Liver (tissue), 9 donors: ENCODE data around the gene CTNNA2. TPM values are rescaled to one million over a fixed set of nuclear protein-coding genes. Genes with fewer than 3 reads are reported as not detected.

Experiments used
- DNase-seq: peaks from one replicate; pipeline ENCODE4 v3.0.0-alpha.2; 2017; ENCODE audit warnings: low spot score
- H3K27ac ChIP-seq, 2 donors: one replicate each; pipeline ENCODE4 v1.7.0; 2013; ENCODE audit warnings: inconsistent platforms in 2 of 2, low read length in 2 of 2, control low read depth in 1 of 2, low read depth in 1 of 2, mild to moderate bottlenecking in 1 of 2
- H3K27me3 ChIP-seq, 4 donors: one replicate each; pipeline versions ENCODE4 v1.6.1 to v1.7.0; 2013; ENCODE audit warnings: low read length in 3 of 4, inconsistent platforms in 1 of 4, mild to moderate bottlenecking in 1 of 4, moderate library complexity in 1 of 4; ENCODE audit not compliant: control insufficient read depth in 4 of 4, insufficient read depth in 4 of 4
- H3K36me3 ChIP-seq, 4 donors: one replicate each; pipeline versions ENCODE4 v1.6.1 to v1.7.0; 2013; ENCODE audit warnings: low read length in 3 of 4, mild to moderate bottlenecking in 3 of 4, low read depth in 1 of 4, moderate library complexity in 1 of 4; ENCODE audit not compliant: control insufficient read depth in 4 of 4, insufficient read depth in 3 of 4
- H3K4me1 ChIP-seq, 4 donors: one replicate each; pipeline versions ENCODE4 v1.6.1 to v1.7.0; 2013; ENCODE audit warnings: low read length in 3 of 4, mild to moderate bottlenecking in 3 of 4, moderate library complexity in 1 of 4; ENCODE audit not compliant: control insufficient read depth in 4 of 4, insufficient read depth in 4 of 4
- H3K4me3 ChIP-seq, 3 donors: one replicate each; pipeline versions ENCODE4 v1.6.1 to v1.7.0; 2013; ENCODE audit warnings: low read length in 3 of 3, control low read depth in 1 of 3, low read depth in 1 of 3, mild to moderate bottlenecking in 1 of 3
- H3K9ac ChIP-seq, 2 donors: one replicate each; pipeline ENCODE4 v1.7.0; 2013; ENCODE audit warnings: low read length in 2 of 2, mild to moderate bottlenecking in 2 of 2, moderate library complexity in 2 of 2, control low read depth in 1 of 2, low read depth in 1 of 2
- H3K9me3 ChIP-seq, 4 donors: one replicate each; pipeline versions ENCODE4 v1.6.1 to v1.7.0; 2013; ENCODE audit warnings: low read length in 3 of 4; ENCODE audit not compliant: control insufficient read depth in 4 of 4
- ATF3 ChIP-seq: IDR thresholded peaks from 2 replicates; pipeline ENCODE4 v1.6.1; 2016; ENCODE audit warnings: antibody characterized with exemption
- EGR1 ChIP-seq, 2 donors: IDR thresholded peaks; 2 replicates each; pipeline ENCODE4 v1.6.1; 2016 to 2018; ENCODE audit warnings: antibody characterized with exemption in 2 of 2, low read depth in 2 of 2
- FOXA1 ChIP-seq: IDR thresholded peaks from 2 replicates; pipeline ENCODE4 v1.6.1; 2016; ENCODE audit warnings: antibody characterized with exemption
- FOXA2 ChIP-seq: IDR thresholded peaks from 2 replicates; pipeline ENCODE4 v1.6.1; 2016; ENCODE audit warnings: antibody characterized with exemption
- GABPA ChIP-seq, 2 donors: IDR thresholded peaks in 1 of 2; conservative IDR thresholded peaks in 1 of 2; 2 replicates each; pipeline ENCODE4 v1.6.1; 2016; ENCODE audit warnings: antibody characterized with exemption in 2 of 2, mild to moderate bottlenecking in 1 of 2, moderate library complexity in 1 of 2
- HNF4A ChIP-seq, 2 donors: conservative IDR thresholded peaks; 2 replicates each; pipeline ENCODE4 v1.6.1; 2016; ENCODE audit warnings: antibody characterized with exemption in 2 of 2, mild to moderate bottlenecking in 2 of 2
- HNF4G ChIP-seq: IDR thresholded peaks from 2 replicates; pipeline ENCODE4 v1.6.1; 2016; ENCODE audit warnings: antibody characterized with exemption
- JUND ChIP-seq, 2 donors: IDR thresholded peaks; 2 replicates each; pipeline ENCODE4 v1.6.1; 2016; ENCODE audit warnings: antibody characterized with exemption in 2 of 2
- NR2F2 ChIP-seq: IDR thresholded peaks from 2 replicates; pipeline ENCODE4 v1.6.1; 2016; ENCODE audit warnings: antibody characterized with exemption
- RAD21 ChIP-seq, 2 donors: IDR thresholded peaks; 2 replicates each; pipeline ENCODE4 v1.6.1; 2016; ENCODE audit warnings: antibody characterized with exemption in 2 of 2, mild to moderate bottlenecking in 2 of 2
- RXRA ChIP-seq, 2 donors: IDR thresholded peaks; 2 replicates each; pipeline ENCODE4 v1.6.1; 2017 to 2018; ENCODE audit warnings: antibody characterized with exemption in 2 of 2, mild to moderate bottlenecking in 1 of 2
- SP1 ChIP-seq: IDR thresholded peaks from 2 replicates; pipeline ENCODE4 v1.6.1; 2018; ENCODE audit warnings: antibody characterized with exemption, mild to moderate bottlenecking
- TAF1 ChIP-seq: conservative IDR thresholded peaks from 2 replicates; pipeline ENCODE4 v1.6.1; 2016; ENCODE audit warnings: antibody characterized with exemption, mild to moderate bottlenecking
- YY1 ChIP-seq: IDR thresholded peaks from 2 replicates; pipeline ENCODE4 v1.6.1; 2016; ENCODE audit warnings: antibody characterized with exemption, mild to moderate bottlenecking
- WGBS: extraction: QIAGEN DNeasy Blood & Tissue Kit; methylation state at CpG from one replicate; pipeline ENCODE4 v1.1.7; 2013; 5-methylcytosine and 5-hydroxymethylcytosine counted together
- polyA plus RNA-seq, 2 donors: library from polyadenylated mRNA; stranded (reverse) in 1 of 2; unstranded in 1 of 2; fragments of 200-250 nt in 1 of 2; fragments of >200 nt in 1 of 2; fragmentation: Nextera tagmentation in 1 of 2; extraction: Ambion mirVana in 1 of 2; gene quantifications; one replicate each; pipeline versions ENCODE4 v1.2.1 to v1.2.3, GENCODE V29; 2013 to 2015
- total RNA-seq, 2 donors: library from RNA; depleted of rRNA; stranded (reverse); fragments of >200 nt; gene quantifications; one replicate each; pipeline ENCODE4 v1.2.3, GENCODE V29; 2014
- TF ChIP-seq, protein P1 (sequence below): IDR thresholded peaks from 2 replicates; pipeline ENCODE4 v1.6.1; 2016; ENCODE audit warnings: antibody characterized with exemption
- TF ChIP-seq, protein P2 (sequence below): IDR thresholded peaks from 2 replicates; pipeline ENCODE4 v1.6.1; 2016; ENCODE audit warnings: antibody characterized with exemption
- TF ChIP-seq, protein P3 (sequence below): fragments of 150-350 bp; IDR thresholded peaks from 2 replicates; pipeline ENCODE4 v1.5.1; 2017; ENCODE audit warnings: improper control_type of control experiment, low read depth, low read length; ENCODE audit not compliant: missing input control
- TF ChIP-seq, protein P4 (sequence below): IDR thresholded peaks from 2 replicates; pipeline ENCODE4 v1.6.1; 2016; ENCODE audit warnings: antibody characterized with exemption, mild to moderate bottlenecking
- donor health status: healthy.
- donor health status: healthy.
- donor health status: healthy.
- donor health status: healthy.
- donor health status: healthy.

Gene CTNNA2
- total and polyA plus RNA-seq, 4 donors: 0.05 TPM; not detected in 3

GRCh38 chr2:80001701-80002101 is 488.9 kb downstream of the CTNNA2 start:
- 74% methylated on average over 5 of the region's 5 CpGs for WGBS
- no peaks in the 10 kb centered on the region for H3K4me1 ChIP-seq
- no peak overlapping the region for H3K4me3 ChIP-seq
- H3K9me3 ChIP-seq: no peaks in the 10 kb centered on the region
- H3K36me3 ChIP-seq: no peaks in the 10 kb centered on the region
- DNase-seq: no peak
- no peak for TF ChIP-seq GABPA (IDR thresholded peaks at IDR 0.05 in 1 of 2, conservative IDR thresholded peaks at IDR 0.05 in 1 of 2)
- TF ChIP-seq, protein P1, sequence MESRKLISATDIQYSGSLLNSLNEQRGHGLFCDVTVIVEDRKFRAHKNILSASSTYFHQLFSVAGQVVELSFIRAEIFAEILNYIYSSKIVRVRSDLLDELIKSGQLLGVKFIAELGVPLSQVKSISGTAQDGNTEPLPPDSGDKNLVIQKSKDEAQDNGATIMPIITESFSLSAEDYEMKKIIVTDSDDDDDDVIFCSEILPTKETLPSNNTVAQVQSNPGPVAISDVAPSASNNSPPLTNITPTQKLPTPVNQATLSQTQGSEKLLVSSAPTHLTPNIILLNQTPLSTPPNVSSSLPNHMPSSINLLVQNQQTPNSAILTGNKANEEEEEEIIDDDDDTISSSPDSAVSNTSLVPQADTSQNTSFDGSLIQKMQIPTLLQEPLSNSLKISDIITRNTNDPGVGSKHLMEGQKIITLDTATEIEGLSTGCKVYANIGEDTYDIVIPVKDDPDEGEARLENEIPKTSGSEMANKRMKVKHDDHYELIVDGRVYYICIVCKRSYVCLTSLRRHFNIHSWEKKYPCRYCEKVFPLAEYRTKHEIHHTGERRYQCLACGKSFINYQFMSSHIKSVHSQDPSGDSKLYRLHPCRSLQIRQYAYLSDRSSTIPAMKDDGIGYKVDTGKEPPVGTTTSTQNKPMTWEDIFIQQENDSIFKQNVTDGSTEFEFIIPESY: no peak
- TF ChIP-seq, protein P2, sequence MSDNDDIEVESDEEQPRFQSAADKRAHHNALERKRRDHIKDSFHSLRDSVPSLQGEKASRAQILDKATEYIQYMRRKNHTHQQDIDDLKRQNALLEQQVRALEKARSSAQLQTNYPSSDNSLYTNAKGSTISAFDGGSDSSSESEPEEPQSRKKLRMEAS: no peak
- TF ChIP-seq HNF4A (conservative IDR thresholded peaks at IDR 0.05): no peak
- no peak for TF ChIP-seq NR2F2
- TF ChIP-seq TAF1: no peak
- no peak for TF ChIP-seq RXRA (IDR thresholded peaks at IDR 0.05)
- TF ChIP-seq FOXA2: no peak
- TF ChIP-seq SP1: no peak
- no peak for TF ChIP-seq RAD21 (IDR thresholded peaks at IDR 0.05)
- TF ChIP-seq, protein P3, sequence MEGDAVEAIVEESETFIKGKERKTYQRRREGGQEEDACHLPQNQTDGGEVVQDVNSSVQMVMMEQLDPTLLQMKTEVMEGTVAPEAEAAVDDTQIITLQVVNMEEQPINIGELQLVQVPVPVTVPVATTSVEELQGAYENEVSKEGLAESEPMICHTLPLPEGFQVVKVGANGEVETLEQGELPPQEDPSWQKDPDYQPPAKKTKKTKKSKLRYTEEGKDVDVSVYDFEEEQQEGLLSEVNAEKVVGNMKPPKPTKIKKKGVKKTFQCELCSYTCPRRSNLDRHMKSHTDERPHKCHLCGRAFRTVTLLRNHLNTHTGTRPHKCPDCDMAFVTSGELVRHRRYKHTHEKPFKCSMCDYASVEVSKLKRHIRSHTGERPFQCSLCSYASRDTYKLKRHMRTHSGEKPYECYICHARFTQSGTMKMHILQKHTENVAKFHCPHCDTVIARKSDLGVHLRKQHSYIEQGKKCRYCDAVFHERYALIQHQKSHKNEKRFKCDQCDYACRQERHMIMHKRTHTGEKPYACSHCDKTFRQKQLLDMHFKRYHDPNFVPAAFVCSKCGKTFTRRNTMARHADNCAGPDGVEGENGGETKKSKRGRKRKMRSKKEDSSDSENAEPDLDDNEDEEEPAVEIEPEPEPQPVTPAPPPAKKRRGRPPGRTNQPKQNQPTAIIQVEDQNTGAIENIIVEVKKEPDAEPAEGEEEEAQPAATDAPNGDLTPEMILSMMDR: no peak
- no peak for TF ChIP-seq ATF3
- TF ChIP-seq FOXA1: no peak
- TF ChIP-seq JUND (IDR thresholded peaks at IDR 0.05): no peak
- no peak for TF ChIP-seq HNF4G
- no peak for TF ChIP-seq YY1
- H3K27ac ChIP-seq: no peak overlapping the region
- no peak overlapping the region for H3K9ac ChIP-seq
- H3K27me3 ChIP-seq: no peaks in the 10 kb centered on the region

- 77% methylated on average over 3 of the region's 3 CpGs for WGBS
- DNase-seq: no peak
- Histone ChIP-seq H3K4me1 (no peaks in the 10 kb centered on the region), H3K36me3 (no peaks in the 10 kb centered on the region), H3K9me3 (no peaks in the 10 kb centered on the region), H3K9ac (no peak overlapping the region), H3K27ac (no peak overlapping the region), H3K4me3 (no peak overlapping the region), H3K27me3 (no peaks in the 10 kb centered on the region)
- TF ChIP-seq TAF1 (no peak), RAD21 (IDR thresholded peaks at IDR 0.05) (no peak), YY1 (no peak), FOXA2 (no peak), SP1 (no peak), JUND (IDR thresholded peaks at IDR 0.05) (no peak), RXRA (IDR thresholded peaks at IDR 0.05) (no peak), HNF4G (no peak), EGR1 (IDR thresholded peaks at IDR 0.05; ENCODE audit: low read depth in 2 of 2) (no peak)
- TF ChIP-seq, protein P4, sequence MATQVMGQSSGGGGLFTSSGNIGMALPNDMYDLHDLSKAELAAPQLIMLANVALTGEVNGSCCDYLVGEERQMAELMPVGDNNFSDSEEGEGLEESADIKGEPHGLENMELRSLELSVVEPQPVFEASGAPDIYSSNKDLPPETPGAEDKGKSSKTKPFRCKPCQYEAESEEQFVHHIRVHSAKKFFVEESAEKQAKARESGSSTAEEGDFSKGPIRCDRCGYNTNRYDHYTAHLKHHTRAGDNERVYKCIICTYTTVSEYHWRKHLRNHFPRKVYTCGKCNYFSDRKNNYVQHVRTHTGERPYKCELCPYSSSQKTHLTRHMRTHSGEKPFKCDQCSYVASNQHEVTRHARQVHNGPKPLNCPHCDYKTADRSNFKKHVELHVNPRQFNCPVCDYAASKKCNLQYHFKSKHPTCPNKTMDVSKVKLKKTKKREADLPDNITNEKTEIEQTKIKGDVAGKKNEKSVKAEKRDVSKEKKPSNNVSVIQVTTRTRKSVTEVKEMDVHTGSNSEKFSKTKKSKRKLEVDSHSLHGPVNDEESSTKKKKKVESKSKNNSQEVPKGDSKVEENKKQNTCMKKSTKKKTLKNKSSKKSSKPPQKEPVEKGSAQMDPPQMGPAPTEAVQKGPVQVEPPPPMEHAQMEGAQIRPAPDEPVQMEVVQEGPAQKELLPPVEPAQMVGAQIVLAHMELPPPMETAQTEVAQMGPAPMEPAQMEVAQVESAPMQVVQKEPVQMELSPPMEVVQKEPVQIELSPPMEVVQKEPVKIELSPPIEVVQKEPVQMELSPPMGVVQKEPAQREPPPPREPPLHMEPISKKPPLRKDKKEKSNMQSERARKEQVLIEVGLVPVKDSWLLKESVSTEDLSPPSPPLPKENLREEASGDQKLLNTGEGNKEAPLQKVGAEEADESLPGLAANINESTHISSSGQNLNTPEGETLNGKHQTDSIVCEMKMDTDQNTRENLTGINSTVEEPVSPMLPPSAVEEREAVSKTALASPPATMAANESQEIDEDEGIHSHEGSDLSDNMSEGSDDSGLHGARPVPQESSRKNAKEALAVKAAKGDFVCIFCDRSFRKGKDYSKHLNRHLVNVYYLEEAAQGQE: no peak
- TF ChIP-seq, protein P3: no peak
- TF ChIP-seq, protein P2: no peak
These were observed 489.3 kb downstream of the CTNNA2 start for GRCh38 chr2:80002112-80002511.
